ENCODE data around the gene CTNNA2. TPM values are rescaled to one million over a fixed set of nuclear protein-coding genes. Genes with fewer than 3 reads are reported as not detected.

CTNNA2 gene
- total RNA-seq, 1 donor from 2014 or later = 2.9 TPM

DNA sequence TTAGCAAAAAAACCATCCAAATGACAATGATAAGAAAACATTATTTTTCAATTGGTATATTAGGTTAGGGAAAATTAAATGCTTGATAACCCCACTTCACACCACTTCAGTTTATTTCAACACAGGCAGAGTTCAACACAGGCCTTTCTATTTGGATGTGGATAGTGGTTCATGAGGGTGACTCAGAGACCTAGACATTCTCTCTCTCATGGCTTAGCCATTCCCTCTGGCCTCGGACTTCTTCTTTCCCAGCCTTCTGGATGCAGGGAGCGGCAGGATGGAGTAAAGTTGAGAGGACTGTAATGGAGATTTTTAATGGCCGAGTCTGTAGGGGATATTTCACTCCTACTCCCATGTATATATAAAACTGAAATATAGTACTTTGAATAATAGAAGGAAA, 109.7 kb downstream of the CTNNA2 start:
- H3K4me1 Mint-ChIP-seq = no peaks in the 10 kb centered on the region

DNA sequence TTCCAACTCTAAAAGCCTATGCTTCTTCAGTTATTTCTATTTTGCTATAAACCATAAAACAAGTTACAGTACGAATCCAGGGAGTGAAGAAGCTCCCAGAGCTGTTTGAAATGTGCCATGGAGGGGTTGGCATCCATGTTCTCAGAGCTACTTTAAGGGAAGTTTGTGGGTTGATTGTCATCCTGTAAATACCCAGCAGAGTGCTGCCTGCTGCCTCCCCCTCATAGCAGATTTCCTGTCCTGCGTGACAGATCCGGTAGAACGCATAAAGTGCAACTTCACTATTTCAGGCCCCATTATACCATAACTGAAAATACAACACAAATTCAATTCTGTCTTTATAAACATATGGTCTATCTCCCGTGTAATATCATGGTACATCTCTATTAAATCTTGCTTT, 114.4 kb downstream of the CTNNA2 start:
- no peak overlapping the region for H3K4me3 Mint-ChIP-seq
- no peaks in the 10 kb centered on the region for H3K9me3 Mint-ChIP-seq
- TF ChIP-seq, protein P1, sequence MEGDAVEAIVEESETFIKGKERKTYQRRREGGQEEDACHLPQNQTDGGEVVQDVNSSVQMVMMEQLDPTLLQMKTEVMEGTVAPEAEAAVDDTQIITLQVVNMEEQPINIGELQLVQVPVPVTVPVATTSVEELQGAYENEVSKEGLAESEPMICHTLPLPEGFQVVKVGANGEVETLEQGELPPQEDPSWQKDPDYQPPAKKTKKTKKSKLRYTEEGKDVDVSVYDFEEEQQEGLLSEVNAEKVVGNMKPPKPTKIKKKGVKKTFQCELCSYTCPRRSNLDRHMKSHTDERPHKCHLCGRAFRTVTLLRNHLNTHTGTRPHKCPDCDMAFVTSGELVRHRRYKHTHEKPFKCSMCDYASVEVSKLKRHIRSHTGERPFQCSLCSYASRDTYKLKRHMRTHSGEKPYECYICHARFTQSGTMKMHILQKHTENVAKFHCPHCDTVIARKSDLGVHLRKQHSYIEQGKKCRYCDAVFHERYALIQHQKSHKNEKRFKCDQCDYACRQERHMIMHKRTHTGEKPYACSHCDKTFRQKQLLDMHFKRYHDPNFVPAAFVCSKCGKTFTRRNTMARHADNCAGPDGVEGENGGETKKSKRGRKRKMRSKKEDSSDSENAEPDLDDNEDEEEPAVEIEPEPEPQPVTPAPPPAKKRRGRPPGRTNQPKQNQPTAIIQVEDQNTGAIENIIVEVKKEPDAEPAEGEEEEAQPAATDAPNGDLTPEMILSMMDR (conservative IDR thresholded peaks at IDR 0.05) = no peak
- no peaks in the 10 kb centered on the region for H3K27me3 Mint-ChIP-seq (ENCODE audit: low read depth)
- no peaks in the 10 kb centered on the region for H3K4me1 Mint-ChIP-seq
- no peak overlapping the region for H3K27ac Mint-ChIP-seq (ENCODE audit: unreplicated experiment)
- no peaks in the 10 kb centered on the region for H3K36me3 Mint-ChIP-seq (ENCODE audit: low read depth)
- no peak for DNase-seq (ENCODE audit: low read depth, low spot score)

More for the DNA sequence above, 109.7 kb downstream of the CTNNA2 start:
- TF ChIP-seq, protein P1 (conservative IDR thresholded peaks at IDR 0.05) = no peak
- Mint-ChIP-seq H3K36me3 (ENCODE audit: low read depth) (no peaks in the 10 kb centered on the region), H3K27me3 (ENCODE audit: low read depth) (no peaks in the 10 kb centered on the region), H3K4me3 (no peak overlapping the region), H3K9me3 (no peaks in the 10 kb centered on the region), H3K27ac (ENCODE audit: unreplicated experiment) (no peak overlapping the region)
- DNase-seq (ENCODE audit: low read depth, low spot score) = no peak

DNA sequence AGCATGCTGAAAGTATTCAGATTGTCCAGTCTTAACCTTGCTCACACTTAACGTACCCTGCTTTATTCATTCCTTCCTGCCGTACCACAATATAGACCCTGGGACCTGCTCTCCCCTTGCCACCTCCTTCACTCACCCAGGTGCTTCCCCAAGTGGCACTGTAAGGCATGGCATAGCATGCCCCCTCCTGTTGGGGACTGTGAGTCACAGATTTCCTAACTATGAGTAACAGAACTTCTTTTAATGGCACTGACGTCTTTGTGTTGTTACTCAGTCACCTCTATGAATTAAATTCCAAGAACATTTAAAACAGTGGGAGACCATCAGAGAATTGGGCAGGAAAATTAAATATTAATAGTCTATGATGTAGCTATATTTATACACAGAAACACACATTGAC, 117.2 kb downstream of the CTNNA2 start:
- H3K27me3 Mint-ChIP-seq (ENCODE audit: low read depth) = no peaks in the 10 kb centered on the region
- TF ChIP-seq, protein P1 (conservative IDR thresholded peaks at IDR 0.05) = no peak
- no peaks in the 10 kb centered on the region for H3K36me3 Mint-ChIP-seq (ENCODE audit: low read depth)
- H3K4me1 Mint-ChIP-seq = no peaks in the 10 kb centered on the region
- peaks cover 5% of the 10 kb centered on the region for H3K9me3 Mint-ChIP-seq
- no peak overlapping the region for H3K27ac Mint-ChIP-seq (ENCODE audit: unreplicated experiment)
- no peak overlapping the region for H3K4me3 Mint-ChIP-seq
- DNase-seq (ENCODE audit: low read depth, low spot score) = no peak

DNA sequence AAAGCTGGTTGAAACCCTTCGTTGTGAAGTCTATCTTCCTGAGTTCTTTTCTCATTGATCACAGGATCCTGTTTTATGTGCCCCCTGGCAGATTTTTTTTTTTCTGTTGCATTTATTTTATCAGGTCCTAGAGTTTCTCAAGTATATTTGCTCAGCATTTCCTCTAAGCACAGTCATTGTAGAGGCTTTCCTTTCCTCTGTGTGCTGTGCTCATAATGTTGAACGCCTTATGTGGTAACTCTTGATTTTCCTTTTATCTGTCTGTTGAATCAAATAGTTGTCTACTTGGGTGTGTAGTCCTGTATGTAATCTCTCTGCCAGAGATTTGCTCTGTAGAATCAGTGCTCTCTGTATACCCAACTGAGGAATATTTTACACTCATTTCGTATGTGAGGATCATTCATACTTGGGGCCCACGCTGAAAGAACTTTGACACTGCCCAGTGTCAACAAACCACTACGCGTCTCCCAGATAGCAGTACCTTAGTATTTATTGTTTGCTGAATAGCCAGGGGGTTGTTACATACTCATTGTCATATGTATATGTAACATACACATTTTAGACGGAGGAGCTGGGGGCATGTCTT, 118.2 kb downstream of the CTNNA2 start:
- no peak overlapping the region for H3K27ac Mint-ChIP-seq (ENCODE audit: unreplicated experiment)
- H3K4me1 Mint-ChIP-seq = no peaks in the 10 kb centered on the region
- H3K27me3 Mint-ChIP-seq (ENCODE audit: low read depth) = no peaks in the 10 kb centered on the region
- DNase-seq (ENCODE audit: low read depth, low spot score) = no peak
- H3K36me3 Mint-ChIP-seq (ENCODE audit: low read depth) = no peaks in the 10 kb centered on the region
- no peak overlapping the region for H3K4me3 Mint-ChIP-seq
- H3K9me3 Mint-ChIP-seq = peaks cover 5% of the 10 kb centered on the region
- TF ChIP-seq, protein P1 (conservative IDR thresholded peaks at IDR 0.05) = no peak

DNA sequence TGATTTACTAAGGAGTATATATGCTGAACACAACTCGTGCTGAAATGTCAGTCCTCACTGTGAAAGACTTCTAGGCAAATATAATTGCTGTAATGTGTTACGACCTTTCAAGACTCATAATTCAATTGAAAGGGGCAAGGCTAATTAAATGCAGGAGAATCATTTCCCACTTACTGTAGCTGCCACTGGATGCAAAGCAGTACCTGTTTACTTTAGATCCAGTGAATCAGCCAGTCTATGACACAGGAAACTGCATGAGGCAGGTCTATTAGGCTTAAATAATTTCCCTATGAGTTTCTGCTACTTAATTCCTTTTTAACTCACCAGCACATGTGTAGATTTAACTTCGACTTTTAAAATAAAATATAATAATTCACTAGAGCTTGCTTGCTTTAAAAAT, 125.6 kb downstream of the CTNNA2 start:
- no peak overlapping the region for H3K4me3 Mint-ChIP-seq
- no peaks in the 10 kb centered on the region for H3K36me3 Mint-ChIP-seq (ENCODE audit: low read depth)
- no peaks in the 10 kb centered on the region for H3K27me3 Mint-ChIP-seq (ENCODE audit: low read depth)
- no peaks in the 10 kb centered on the region for H3K4me1 Mint-ChIP-seq
- TF ChIP-seq, protein P1 (conservative IDR thresholded peaks at IDR 0.05) = no peak
- DNase-seq (ENCODE audit: low read depth, low spot score) = no peak
- peaks cover 7% of the 10 kb centered on the region for H3K9me3 Mint-ChIP-seq
- H3K27ac Mint-ChIP-seq (ENCODE audit: unreplicated experiment) = no peak overlapping the region
